Measurements from ENCODE around the gene STAC2. TPM values are rescaled to one million over a fixed set of nuclear protein-coding genes. Genes with fewer than 3 reads are reported as not detected.

Gene STAC2
- polyA plus RNA-seq, 1 of the 3 experiments (the other 2 are of a cell fraction), result 0.07 TPM

DNA sequence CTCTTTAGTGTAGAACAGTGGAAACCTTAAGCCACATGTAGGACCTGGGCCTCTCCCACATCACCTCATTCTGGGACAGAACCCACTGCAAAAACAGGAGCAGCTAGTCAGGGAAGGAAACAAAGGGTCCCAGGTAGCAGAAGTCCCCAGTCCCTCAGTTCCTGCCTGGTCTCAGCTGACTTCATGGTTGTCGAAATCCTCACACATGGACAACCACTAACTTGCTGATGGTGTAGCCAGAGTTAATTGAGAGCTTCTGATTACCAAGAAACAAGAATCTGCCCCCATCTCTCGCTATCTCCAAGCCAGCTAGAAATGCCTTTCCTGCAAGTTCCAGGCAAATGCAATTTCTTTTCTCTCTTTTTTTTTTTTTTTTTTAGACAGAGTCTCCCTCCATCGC is 56.2 kb downstream of the STAC2 start:
- H3K4me2 ChIP-seq, result no peak overlapping the region
- H3K9ac ChIP-seq, result no peak overlapping the region
- no peak overlapping the region for H2AFZ ChIP-seq (ENCODE audit: low read depth)
- no peaks in the 10 kb centered on the region for H3K79me2 ChIP-seq (ENCODE audit: insufficient read depth)
- H3K9me2 ChIP-seq, result no peaks in the 10 kb centered on the region
- DNase-seq, result no peak
- no peak overlapping the region for H3K27ac ChIP-seq (ENCODE audit: low read depth in 2 of 2, low read length in 1 of 2)
- H3F3A ChIP-seq (replicated peaks; ENCODE audit: insufficient read depth), result no peaks in the 10 kb centered on the region
- no peaks in the 10 kb centered on the region for H3K9me3 ChIP-seq
- no peaks in the 10 kb centered on the region for H3K27me3 ChIP-seq (ENCODE audit: insufficient read depth)
- no peak for TF ChIP-seq GABPA (IDR thresholded peaks at IDR 0.05; ENCODE audit: low read depth)
- TF ChIP-seq, protein P1, sequence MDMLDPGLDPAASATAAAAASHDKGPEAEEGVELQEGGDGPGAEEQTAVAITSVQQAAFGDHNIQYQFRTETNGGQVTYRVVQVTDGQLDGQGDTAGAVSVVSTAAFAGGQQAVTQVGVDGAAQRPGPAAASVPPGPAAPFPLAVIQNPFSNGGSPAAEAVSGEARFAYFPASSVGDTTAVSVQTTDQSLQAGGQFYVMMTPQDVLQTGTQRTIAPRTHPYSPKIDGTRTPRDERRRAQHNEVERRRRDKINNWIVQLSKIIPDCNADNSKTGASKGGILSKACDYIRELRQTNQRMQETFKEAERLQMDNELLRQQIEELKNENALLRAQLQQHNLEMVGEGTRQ (IDR thresholded peaks at IDR 0.05; ENCODE audit: borderline replicate concordance, low read depth, low read length), result no peak
- 74% methylated on average over 3 of the region's 3 CpGs for WGBS (ENCODE audit: low lambda C conversion rate)
- H3K4me3 ChIP-seq (ENCODE audit: low read depth in 2 of 2, low read length in 1 of 2), result no peak overlapping the region
- H3K4me1 ChIP-seq (ENCODE audit: control insufficient read depth in 1 of 2, insufficient read depth in 2 of 2, low read depth in 1 of 2, low read length in 1 of 2), result peaks cover 0 to 1% of the 10 kb centered on the region in 2 experiments; a peak in 1 of 4 replicates
- CTCF ChIA-PET, result interaction anchor here (0.6 to 7.6 kb wide), 5 partner anchors 26 to 560 kb away, joined by 3 to 96 read pairs (median 8); partner anchors contain the start of genes CACNB1 and RPL19
- H3K36me3 ChIP-seq (replicated peaks in 1 of 2; ENCODE audit: control insufficient read depth in 1 of 2, insufficient read depth in 2 of 2, low read length in 1 of 2), result no peaks in the 10 kb centered on the region
- no peaks in the 10 kb centered on the region for H4K20me1 ChIP-seq (ENCODE audit: insufficient read depth)
- POLR2A ChIA-PET, result no interaction called here

DNA sequence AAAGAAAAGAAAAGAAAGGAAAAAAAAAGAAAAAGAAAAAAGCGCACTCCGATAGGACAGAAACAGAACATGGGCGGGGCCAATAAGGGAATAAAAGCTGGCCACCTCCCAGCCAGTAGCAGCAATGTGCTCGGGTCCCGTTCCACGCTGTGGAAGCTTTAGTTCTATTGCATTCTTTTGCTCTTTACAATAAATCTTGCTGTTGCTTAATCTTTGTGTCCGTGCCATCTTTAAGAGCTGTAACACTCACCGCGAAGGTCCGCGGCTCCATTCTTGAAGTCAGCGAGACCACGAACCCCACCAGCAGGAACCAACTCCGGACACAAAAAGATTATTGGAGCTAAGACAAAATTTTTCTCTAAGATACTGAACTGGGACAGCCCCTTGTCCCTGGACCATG is 56.6 kb downstream of the STAC2 start:
- Histone ChIP-seq H3K27ac (ENCODE audit: low read depth in 2 of 2, low read length in 1 of 2) (no peak overlapping the region), H3K4me2 (no peak overlapping the region), H3K4me1 (ENCODE audit: control insufficient read depth in 1 of 2, insufficient read depth in 2 of 2, low read depth in 1 of 2, low read length in 1 of 2) (peaks cover 0 to 3% of the 10 kb centered on the region in 2 experiments; a peak in 2 of 4 replicates), H3F3A (replicated peaks; ENCODE audit: insufficient read depth) (peaks cover 3% of the 10 kb centered on the region), H3K9ac (no peak overlapping the region), H3K27me3 (ENCODE audit: insufficient read depth) (no peaks in the 10 kb centered on the region), H3K79me2 (ENCODE audit: insufficient read depth) (no peaks in the 10 kb centered on the region), H2AFZ (ENCODE audit: low read depth) (no peak overlapping the region), H3K9me3 (no peaks in the 10 kb centered on the region), H3K36me3 (replicated peaks in 1 of 2; ENCODE audit: control insufficient read depth in 1 of 2, insufficient read depth in 2 of 2, low read length in 1 of 2) (no peaks in the 10 kb centered on the region), H4K20me1 (ENCODE audit: insufficient read depth) (no peaks in the 10 kb centered on the region), H3K9me2 (no peaks in the 10 kb centered on the region), H3K4me3 (ENCODE audit: low read depth in 2 of 2, low read length in 1 of 2) (no peak overlapping the region)
- WGBS (ENCODE audit: low lambda C conversion rate), result 91% methylated on average over 14 of the region's 14 CpGs
- POLR2A ChIA-PET, result no interaction called here
- DNase-seq, result no peak
- CTCF ChIA-PET, result interaction anchor here (1.4 to 7.6 kb wide), 4 partner anchors 26 to 185 kb away, joined by 6 to 96 read pairs (median 24); partner anchors contain the start of genes CACNB1 and RPL19
- TF ChIP-seq, protein P2, sequence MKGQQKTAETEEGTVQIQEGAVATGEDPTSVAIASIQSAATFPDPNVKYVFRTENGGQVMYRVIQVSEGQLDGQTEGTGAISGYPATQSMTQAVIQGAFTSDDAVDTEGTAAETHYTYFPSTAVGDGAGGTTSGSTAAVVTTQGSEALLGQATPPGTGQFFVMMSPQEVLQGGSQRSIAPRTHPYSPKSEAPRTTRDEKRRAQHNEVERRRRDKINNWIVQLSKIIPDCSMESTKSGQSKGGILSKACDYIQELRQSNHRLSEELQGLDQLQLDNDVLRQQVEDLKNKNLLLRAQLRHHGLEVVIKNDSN (IDR thresholded peaks at IDR 0.05; ENCODE audit: borderline replicate concordance, low read depth), result no peak
- TF ChIP-seq TAF1 (IDR thresholded peaks at IDR 0.05; ENCODE audit: borderline replicate concordance, low read depth, low read length) (no peak), EP300 (IDR thresholded peaks at IDR 0.05; ENCODE audit: borderline replicate concordance in 1 of 2, low read depth in 1 of 2, low read length in 1 of 2) (no peak), NRF1 (IDR thresholded peaks at IDR 0.05; ENCODE audit: low read depth, low read length) (no peak), RXRA (IDR thresholded peaks at IDR 0.05; ENCODE audit: borderline replicate concordance, low read depth) (no peak), GABPA (IDR thresholded peaks at IDR 0.05; ENCODE audit: low read depth) (no peak), ELF1 (IDR thresholded peaks at IDR 0.05) (no peak), TEAD4 (IDR thresholded peaks at IDR 0.05; ENCODE audit: borderline replicate concordance, insufficient read depth) (no peak), GATA2 (CRISPR knock-in tag; IDR thresholded peaks at IDR 0.05) (no peak), YY1 (IDR thresholded peaks at IDR 0.05; ENCODE audit: low read depth) (no peak), SMC3 (IDR thresholded peaks at IDR 0.05; ENCODE audit: low read depth, low read length) (no peak), RAD21 (IDR thresholded peaks at IDR 0.05; ENCODE audit: low read length) (no peak), FOXM1 (IDR thresholded peaks at IDR 0.05; ENCODE audit: low read depth) (no peak)
- TF ChIP-seq, protein P3, sequence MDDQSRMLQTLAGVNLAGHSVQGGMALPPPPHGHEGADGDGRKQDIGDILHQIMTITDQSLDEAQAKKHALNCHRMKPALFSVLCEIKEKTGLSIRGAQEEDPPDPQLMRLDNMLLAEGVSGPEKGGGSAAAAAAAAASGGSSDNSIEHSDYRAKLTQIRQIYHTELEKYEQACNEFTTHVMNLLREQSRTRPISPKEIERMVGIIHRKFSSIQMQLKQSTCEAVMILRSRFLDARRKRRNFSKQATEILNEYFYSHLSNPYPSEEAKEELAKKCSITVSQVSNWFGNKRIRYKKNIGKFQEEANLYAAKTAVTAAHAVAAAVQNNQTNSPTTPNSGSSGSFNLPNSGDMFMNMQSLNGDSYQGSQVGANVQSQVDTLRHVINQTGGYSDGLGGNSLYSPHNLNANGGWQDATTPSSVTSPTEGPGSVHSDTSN (IDR thresholded peaks at IDR 0.05), result no peak
- TF ChIP-seq, protein P4, sequence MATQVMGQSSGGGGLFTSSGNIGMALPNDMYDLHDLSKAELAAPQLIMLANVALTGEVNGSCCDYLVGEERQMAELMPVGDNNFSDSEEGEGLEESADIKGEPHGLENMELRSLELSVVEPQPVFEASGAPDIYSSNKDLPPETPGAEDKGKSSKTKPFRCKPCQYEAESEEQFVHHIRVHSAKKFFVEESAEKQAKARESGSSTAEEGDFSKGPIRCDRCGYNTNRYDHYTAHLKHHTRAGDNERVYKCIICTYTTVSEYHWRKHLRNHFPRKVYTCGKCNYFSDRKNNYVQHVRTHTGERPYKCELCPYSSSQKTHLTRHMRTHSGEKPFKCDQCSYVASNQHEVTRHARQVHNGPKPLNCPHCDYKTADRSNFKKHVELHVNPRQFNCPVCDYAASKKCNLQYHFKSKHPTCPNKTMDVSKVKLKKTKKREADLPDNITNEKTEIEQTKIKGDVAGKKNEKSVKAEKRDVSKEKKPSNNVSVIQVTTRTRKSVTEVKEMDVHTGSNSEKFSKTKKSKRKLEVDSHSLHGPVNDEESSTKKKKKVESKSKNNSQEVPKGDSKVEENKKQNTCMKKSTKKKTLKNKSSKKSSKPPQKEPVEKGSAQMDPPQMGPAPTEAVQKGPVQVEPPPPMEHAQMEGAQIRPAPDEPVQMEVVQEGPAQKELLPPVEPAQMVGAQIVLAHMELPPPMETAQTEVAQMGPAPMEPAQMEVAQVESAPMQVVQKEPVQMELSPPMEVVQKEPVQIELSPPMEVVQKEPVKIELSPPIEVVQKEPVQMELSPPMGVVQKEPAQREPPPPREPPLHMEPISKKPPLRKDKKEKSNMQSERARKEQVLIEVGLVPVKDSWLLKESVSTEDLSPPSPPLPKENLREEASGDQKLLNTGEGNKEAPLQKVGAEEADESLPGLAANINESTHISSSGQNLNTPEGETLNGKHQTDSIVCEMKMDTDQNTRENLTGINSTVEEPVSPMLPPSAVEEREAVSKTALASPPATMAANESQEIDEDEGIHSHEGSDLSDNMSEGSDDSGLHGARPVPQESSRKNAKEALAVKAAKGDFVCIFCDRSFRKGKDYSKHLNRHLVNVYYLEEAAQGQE (IDR thresholded peaks at IDR 0.05; ENCODE audit: low read depth, low read length), result no peak
- TF ChIP-seq, protein P5, sequence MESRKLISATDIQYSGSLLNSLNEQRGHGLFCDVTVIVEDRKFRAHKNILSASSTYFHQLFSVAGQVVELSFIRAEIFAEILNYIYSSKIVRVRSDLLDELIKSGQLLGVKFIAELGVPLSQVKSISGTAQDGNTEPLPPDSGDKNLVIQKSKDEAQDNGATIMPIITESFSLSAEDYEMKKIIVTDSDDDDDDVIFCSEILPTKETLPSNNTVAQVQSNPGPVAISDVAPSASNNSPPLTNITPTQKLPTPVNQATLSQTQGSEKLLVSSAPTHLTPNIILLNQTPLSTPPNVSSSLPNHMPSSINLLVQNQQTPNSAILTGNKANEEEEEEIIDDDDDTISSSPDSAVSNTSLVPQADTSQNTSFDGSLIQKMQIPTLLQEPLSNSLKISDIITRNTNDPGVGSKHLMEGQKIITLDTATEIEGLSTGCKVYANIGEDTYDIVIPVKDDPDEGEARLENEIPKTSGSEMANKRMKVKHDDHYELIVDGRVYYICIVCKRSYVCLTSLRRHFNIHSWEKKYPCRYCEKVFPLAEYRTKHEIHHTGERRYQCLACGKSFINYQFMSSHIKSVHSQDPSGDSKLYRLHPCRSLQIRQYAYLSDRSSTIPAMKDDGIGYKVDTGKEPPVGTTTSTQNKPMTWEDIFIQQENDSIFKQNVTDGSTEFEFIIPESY (IDR thresholded peaks at IDR 0.05; ENCODE audit: borderline replicate concordance, low read depth), result no peak
- TF ChIP-seq, protein P6, sequence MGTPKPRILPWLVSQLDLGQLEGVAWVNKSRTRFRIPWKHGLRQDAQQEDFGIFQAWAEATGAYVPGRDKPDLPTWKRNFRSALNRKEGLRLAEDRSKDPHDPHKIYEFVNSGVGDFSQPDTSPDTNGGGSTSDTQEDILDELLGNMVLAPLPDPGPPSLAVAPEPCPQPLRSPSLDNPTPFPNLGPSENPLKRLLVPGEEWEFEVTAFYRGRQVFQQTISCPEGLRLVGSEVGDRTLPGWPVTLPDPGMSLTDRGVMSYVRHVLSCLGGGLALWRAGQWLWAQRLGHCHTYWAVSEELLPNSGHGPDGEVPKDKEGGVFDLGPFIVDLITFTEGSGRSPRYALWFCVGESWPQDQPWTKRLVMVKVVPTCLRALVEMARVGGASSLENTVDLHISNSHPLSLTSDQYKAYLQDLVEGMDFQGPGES (IDR thresholded peaks at IDR 0.05; ENCODE audit: low read depth, low read length), result no peak

Data from SK-N-SH (cell line).